HCT116 (cell line): ENCODE data around the gene BNC2.

Source experiments
- EZH2phosphoT487 ChIP-seq: fragments of 200-600 bp; IDR thresholded peaks from 2 replicates; pipeline ENCODE4 v1.6.1; 2018; ENCODE audit warnings: antibody characterized with exemption, borderline replicate concordance
- JUND ChIP-seq: IDR thresholded peaks from 2 replicates; pipeline ENCODE4 v1.6.1; 2012
- POLR2A ChIP-seq: IDR thresholded peaks from 2 replicates; pipeline ENCODE4 v1.7.0; 2011; ENCODE audit warnings: borderline replicate concordance; ENCODE audit not compliant: insufficient read depth, insufficient read length; ENCODE audit errors: extremely low read depth
- TF ChIP-seq, protein P1 (sequence below): IDR thresholded peaks from 2 replicates; pipeline ENCODE4 v1.6.1; 2012; ENCODE audit warnings: low read depth
- TF ChIP-seq, protein P2 (sequence below), 3 experiments: fragments of 200-600 bp in 1 of 3; sonication (generic) in 1 of 3; IDR thresholded peaks in 2 of 3; conservative IDR thresholded peaks in 1 of 3; 2 replicates each; pipeline ENCODE4 v1.5.1; 2012 to 2017; ENCODE audit warnings: low read depth in 2 of 3, low read length in 2 of 3, antibody characterized with exemption in 1 of 3, borderline replicate concordance in 1 of 3, control low read depth in 1 of 3, mild to moderate bottlenecking in 1 of 3, mixed read lengths in 1 of 3, mixed run types in 1 of 3, moderate library complexity in 1 of 3; ENCODE audit not compliant: insufficient read depth in 1 of 3

DNA sequence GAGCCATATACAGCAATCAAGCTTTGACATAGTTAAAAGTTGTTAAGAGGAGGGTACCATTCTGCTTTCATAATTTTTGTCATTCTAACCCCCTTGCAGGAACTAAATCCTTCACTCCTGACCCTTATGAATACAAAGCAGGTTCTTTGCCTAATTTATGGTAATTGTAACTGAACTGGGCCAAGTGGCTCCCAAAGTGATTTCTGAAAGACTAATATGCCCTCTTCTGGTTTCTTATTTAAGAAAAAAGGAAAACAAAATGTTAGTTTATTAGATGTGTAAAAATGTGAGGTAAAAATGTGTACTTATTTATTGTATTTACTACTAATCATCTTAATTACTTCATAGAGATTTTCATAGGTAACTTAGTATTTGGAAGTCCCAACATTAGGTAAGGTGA is 268.5 kb downstream of the BNC2 start:
- TF ChIP-seq JUND (no peak), POLR2A (no peak), EZH2phosphoT487 (no peak)
- TF ChIP-seq, protein P1, sequence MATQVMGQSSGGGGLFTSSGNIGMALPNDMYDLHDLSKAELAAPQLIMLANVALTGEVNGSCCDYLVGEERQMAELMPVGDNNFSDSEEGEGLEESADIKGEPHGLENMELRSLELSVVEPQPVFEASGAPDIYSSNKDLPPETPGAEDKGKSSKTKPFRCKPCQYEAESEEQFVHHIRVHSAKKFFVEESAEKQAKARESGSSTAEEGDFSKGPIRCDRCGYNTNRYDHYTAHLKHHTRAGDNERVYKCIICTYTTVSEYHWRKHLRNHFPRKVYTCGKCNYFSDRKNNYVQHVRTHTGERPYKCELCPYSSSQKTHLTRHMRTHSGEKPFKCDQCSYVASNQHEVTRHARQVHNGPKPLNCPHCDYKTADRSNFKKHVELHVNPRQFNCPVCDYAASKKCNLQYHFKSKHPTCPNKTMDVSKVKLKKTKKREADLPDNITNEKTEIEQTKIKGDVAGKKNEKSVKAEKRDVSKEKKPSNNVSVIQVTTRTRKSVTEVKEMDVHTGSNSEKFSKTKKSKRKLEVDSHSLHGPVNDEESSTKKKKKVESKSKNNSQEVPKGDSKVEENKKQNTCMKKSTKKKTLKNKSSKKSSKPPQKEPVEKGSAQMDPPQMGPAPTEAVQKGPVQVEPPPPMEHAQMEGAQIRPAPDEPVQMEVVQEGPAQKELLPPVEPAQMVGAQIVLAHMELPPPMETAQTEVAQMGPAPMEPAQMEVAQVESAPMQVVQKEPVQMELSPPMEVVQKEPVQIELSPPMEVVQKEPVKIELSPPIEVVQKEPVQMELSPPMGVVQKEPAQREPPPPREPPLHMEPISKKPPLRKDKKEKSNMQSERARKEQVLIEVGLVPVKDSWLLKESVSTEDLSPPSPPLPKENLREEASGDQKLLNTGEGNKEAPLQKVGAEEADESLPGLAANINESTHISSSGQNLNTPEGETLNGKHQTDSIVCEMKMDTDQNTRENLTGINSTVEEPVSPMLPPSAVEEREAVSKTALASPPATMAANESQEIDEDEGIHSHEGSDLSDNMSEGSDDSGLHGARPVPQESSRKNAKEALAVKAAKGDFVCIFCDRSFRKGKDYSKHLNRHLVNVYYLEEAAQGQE: no peak
- TF ChIP-seq, protein P2, sequence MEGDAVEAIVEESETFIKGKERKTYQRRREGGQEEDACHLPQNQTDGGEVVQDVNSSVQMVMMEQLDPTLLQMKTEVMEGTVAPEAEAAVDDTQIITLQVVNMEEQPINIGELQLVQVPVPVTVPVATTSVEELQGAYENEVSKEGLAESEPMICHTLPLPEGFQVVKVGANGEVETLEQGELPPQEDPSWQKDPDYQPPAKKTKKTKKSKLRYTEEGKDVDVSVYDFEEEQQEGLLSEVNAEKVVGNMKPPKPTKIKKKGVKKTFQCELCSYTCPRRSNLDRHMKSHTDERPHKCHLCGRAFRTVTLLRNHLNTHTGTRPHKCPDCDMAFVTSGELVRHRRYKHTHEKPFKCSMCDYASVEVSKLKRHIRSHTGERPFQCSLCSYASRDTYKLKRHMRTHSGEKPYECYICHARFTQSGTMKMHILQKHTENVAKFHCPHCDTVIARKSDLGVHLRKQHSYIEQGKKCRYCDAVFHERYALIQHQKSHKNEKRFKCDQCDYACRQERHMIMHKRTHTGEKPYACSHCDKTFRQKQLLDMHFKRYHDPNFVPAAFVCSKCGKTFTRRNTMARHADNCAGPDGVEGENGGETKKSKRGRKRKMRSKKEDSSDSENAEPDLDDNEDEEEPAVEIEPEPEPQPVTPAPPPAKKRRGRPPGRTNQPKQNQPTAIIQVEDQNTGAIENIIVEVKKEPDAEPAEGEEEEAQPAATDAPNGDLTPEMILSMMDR (IDR thresholded peaks at IDR 0.05 in 2 of 3, conservative IDR thresholded peaks at IDR 0.05 in 1 of 3; ENCODE audit: borderline replicate concordance in 1 of 3, insufficient read depth in 1 of 3, low read depth in 2 of 3, low read length in 2 of 3): no peak
